Glutamatergic neuron (in vitro differentiated cells): ENCODE measurements around the gene SMAD7. TPM values are rescaled to one million over a fixed set of nuclear protein-coding genes. Genes with fewer than 3 reads are reported as not detected.

Experiments
- DNase-seq: peaks from one replicate; pipeline ENCODE4 v3.0.0; 2022
- H3K27ac Mint-ChIP-seq: one replicate; pipeline ENCODE4 v1.8.0; 2020; ENCODE audit warnings: mild to moderate bottlenecking, mixed read lengths, inconsistent platforms; ENCODE audit not compliant: unreplicated experiment
- H3K27me3 Mint-ChIP-seq: one replicate; pipeline ENCODE4 v1.8.0; 2020; ENCODE audit warnings: mild to moderate bottlenecking, moderate library complexity, mixed read lengths, inconsistent platforms; ENCODE audit not compliant: unreplicated experiment
- H3K36me3 Mint-ChIP-seq: one replicate; pipeline ENCODE4 v1.8.0; 2020; ENCODE audit warnings: mild to moderate bottlenecking, mixed read lengths, inconsistent platforms; ENCODE audit not compliant: unreplicated experiment
- H3K4me1 Mint-ChIP-seq: one replicate; pipeline ENCODE4 v1.8.0; 2020; ENCODE audit warnings: mild to moderate bottlenecking, low read depth, mixed read lengths, inconsistent platforms; ENCODE audit not compliant: unreplicated experiment
- H3K4me3 Mint-ChIP-seq: one replicate; pipeline ENCODE4 v1.8.0; 2020; ENCODE audit warnings: mild to moderate bottlenecking, mixed read lengths, inconsistent platforms; ENCODE audit not compliant: unreplicated experiment
- H3K9me3 Mint-ChIP-seq: one replicate; pipeline ENCODE4 v1.8.0; 2020; ENCODE audit warnings: mild to moderate bottlenecking, moderate library complexity, mixed read lengths, inconsistent platforms; ENCODE audit not compliant: unreplicated experiment
- CTCF ChIP-seq: fragments of 200-600 bp; sonication (generic); IDR thresholded peaks from one replicate; pipeline ENCODE4 v1.5.0; 2021; ENCODE audit not compliant: partially characterized antibody, unreplicated experiment
- total RNA-seq: library from RNA; stranded (reverse); fragmentation: NEBNext Ultra II Directional; extraction: Animal tissue kit (Norgen Biotek cat#: 25700); gene quantifications from one replicate; pipeline ENCODE4 v1.2.1, GENCODE V29; 2021; ENCODE audit not compliant: unreplicated experiment

The SMAD7 gene
- total RNA-seq, 1 donor from 2014 or later, result 10.8 TPM

- Mint-ChIP-seq H3K4me3 (no peak overlapping the region), H3K27me3 (peaks cover 6% of the 10 kb centered on the region), H3K36me3 (no peaks in the 10 kb centered on the region), H3K4me1 (no peaks in the 10 kb centered on the region), H3K27ac (no peak overlapping the region), H3K9me3 (no peaks in the 10 kb centered on the region)
- no peak for TF ChIP-seq CTCF
- no peak for DNase-seq
Measured at GRCh38 chr18:48956356-48956755, 5.6 kb upstream of the SMAD7 start.

- H3K27me3 Mint-ChIP-seq, result peaks cover 8% of the 10 kb centered on the region
- H3K36me3 Mint-ChIP-seq, result no peaks in the 10 kb centered on the region
- no peak overlapping the region for H3K4me3 Mint-ChIP-seq
- DNase-seq, result no peak
- no peak for TF ChIP-seq CTCF
- peaks cover 3% of the 10 kb centered on the region for H3K9me3 Mint-ChIP-seq
- peaks cover 2% of the 10 kb centered on the region for H3K4me1 Mint-ChIP-seq
- no peak overlapping the region for H3K27ac Mint-ChIP-seq
Measured at GRCh38 chr18:48955830-48956261, 5.1 kb upstream of the SMAD7 start.

- Mint-ChIP-seq H3K9me3 (peaks cover 5% of the 10 kb centered on the region), H3K4me3 (no peak overlapping the region), H3K36me3 (no peaks in the 10 kb centered on the region), H3K27ac (no peak overlapping the region), H3K4me1 (peaks cover 2% of the 10 kb centered on the region), H3K27me3 (peaks cover 8% of the 10 kb centered on the region)
- DNase-seq, result no peak
- no peak for TF ChIP-seq CTCF
Measured at GRCh38 chr18:48954886-48955819, 4.4 kb upstream of the SMAD7 start.

GRCh38 chr18:48953104-48953706, 2.4 kb upstream of the SMAD7 start:
- Mint-ChIP-seq H3K9me3 (peaks cover 13% of the 10 kb centered on the region), H3K27ac (no peak overlapping the region), H3K27me3 (peaks cover 10% of the 10 kb centered on the region), H3K36me3 (no peaks in the 10 kb centered on the region), H3K4me1 (peaks cover 5% of the 10 kb centered on the region), H3K4me3 (peak overlapping the region; percentile 70)
- no peak for DNase-seq
- TF ChIP-seq CTCF, result no peak
